Thyroid gland (tissue), 4 donors: ENCODE measurements around the gene OPN1SW. TPM values are rescaled to one million over a fixed set of nuclear protein-coding genes. Genes with fewer than 3 reads are reported as not detected.

Source experiments
- DNase-seq, 2 donors: peaks; one replicate each; pipeline ENCODE4 v3.0.0-alpha.2; 2019
- H3K27ac ChIP-seq, 3 donors: fragments of 200-600 bp; sonication (generic); 1 replicate in 2 of 3; 2 replicates in 1 of 3; pipeline ENCODE4 v1.5.1; 2016 to 2019; ENCODE audit warnings: mild to moderate bottlenecking in 1 of 3, moderate library complexity in 1 of 3
- H3K27me3 ChIP-seq: fragments of 200-600 bp; sonication (generic); one replicate; pipeline ENCODE4 v1.5.1; 2019
- H3K36me3 ChIP-seq, 2 donors: fragments of 200-600 bp; sonication (generic); one replicate each; pipeline ENCODE4 v1.5.1; 2016 to 2019
- H3K4me1 ChIP-seq, 2 donors: fragments of 200-600 bp; sonication (generic); one replicate each; pipeline ENCODE4 v1.5.1; 2017 to 2019
- H3K4me3 ChIP-seq, 3 donors: fragments of 200-600 bp; sonication (generic); replicated peaks in 1 of 3; 1 replicate in 2 of 3; 2 replicates in 1 of 3; pipeline ENCODE4 v1.5.1; 2016; ENCODE audit warnings: mild to moderate bottlenecking in 1 of 3
- H3K9me3 ChIP-seq: fragments of 200-600 bp; sonication (generic); one replicate; pipeline ENCODE4 v1.5.1; 2017
- CTCF ChIP-seq, 6 experiments: fragments of 200-600 bp in 3 of 6; fragments of 450-650 bp in 3 of 6; sonication (generic) in 3 of 6; IDR thresholded peaks; one replicate each; pipeline ENCODE4 v1.5.1; 2016 to 2019; ENCODE audit warnings: antibody characterized with exemption in 6 of 6, mild to moderate bottlenecking in 2 of 6, inconsistent platforms in 1 of 6, moderate library complexity in 1 of 6
- POLR2A ChIP-seq, 2 donors: fragments of 450-650 bp; IDR thresholded peaks; one replicate each; pipeline ENCODE4 v1.6.1; 2017; ENCODE audit warnings: antibody characterized with exemption in 2 of 2, mild to moderate bottlenecking in 2 of 2, moderate library complexity in 1 of 2
- WGBS, 2 donors: methylation state at CpG; one replicate each; pipeline ENCODE4 v1.1.5; 2017; 5-methylcytosine and 5-hydroxymethylcytosine counted together
- intact Hi-C: fragments of 100-400 bp; cut with DNase I; formaldehyde crosslinking; loops from one replicate; pipeline ENCODE4 v1.15.1; 2023
- total RNA-seq, 4 donors: library from RNA; depleted of rRNA; stranded (reverse); fragments of >200 nt; gene quantifications; one replicate each; pipeline ENCODE4 v1.2.3, GENCODE V29; 2016

OPN1SW gene
- total RNA-seq, 4 donors from 2014 or later, result not detected

- Histone ChIP-seq H3K27me3 (no peaks in the 10 kb centered on the region), H3K27ac (peak overlapping the region in 1 of 3 donors; percentile 37), H3K4me3 (peak overlapping the region in 2 of 3 donors; percentile 59 to 88), H3K36me3 (no peaks in the 10 kb centered on the region), H3K4me1 (peaks cover 8 to 9% of the 10 kb centered on the region in 2 donors), H3K9me3 (no peaks in the 10 kb centered on the region)
- WGBS, 2 donors, result 23 to 33% methylated on average over 16 to 20 of the region's 45 CpGs
- peak in 1 of 6 experiments; percentile 1 for TF ChIP-seq CTCF (IDR thresholded peaks at IDR 0.05)
- no peak for TF ChIP-seq POLR2A (IDR thresholded peaks at IDR 0.05)
- intact Hi-C loops, result no loop called here
- DNase-seq, result no peak
Observed at GRCh38 chr7:128790315-128791041, 14.9 kb upstream of the OPN1SW start.

- DNase-seq, result no peak
- no peaks in the 10 kb centered on the region for H3K27me3 ChIP-seq
- no peak overlapping the region for H3K4me3 ChIP-seq
- TF ChIP-seq POLR2A (IDR thresholded peaks at IDR 0.05), result no peak
- TF ChIP-seq CTCF (IDR thresholded peaks at IDR 0.05), result no peak
- H3K9me3 ChIP-seq, result no peaks in the 10 kb centered on the region
- WGBS, 2 donors, result 81 to 85% methylated on average over 6 to 9 of the region's 9 CpGs
- peaks cover 8 to 9% of the 10 kb centered on the region in 2 donors for H3K4me1 ChIP-seq
- H3K36me3 ChIP-seq, result no peaks in the 10 kb centered on the region
- no peak overlapping the region for H3K27ac ChIP-seq
- intact Hi-C loops, result no loop called here
Observed at GRCh38 chr7:128788446-128789412, 13.1 kb upstream of the OPN1SW start.

GRCh38 chr7:128785738-128786137, 10.1 kb upstream of the OPN1SW start:
- no peak for DNase-seq
- TF ChIP-seq POLR2A (IDR thresholded peaks at IDR 0.05) (no peak), CTCF (IDR thresholded peaks at IDR 0.05) (no peak)
- WGBS, 2 donors, result 79 to 86% methylated on average over 3 of the region's 3 CpGs
- no peaks in the 10 kb centered on the region for H3K4me1 ChIP-seq
- H3K27me3 ChIP-seq, result no peaks in the 10 kb centered on the region
- no peak overlapping the region for H3K4me3 ChIP-seq
- intact Hi-C loops, result no loop called here
- H3K9me3 ChIP-seq, result no peaks in the 10 kb centered on the region
- H3K27ac ChIP-seq, result no peak overlapping the region
- H3K36me3 ChIP-seq, result no peaks in the 10 kb centered on the region

- Histone ChIP-seq H3K4me1 (no peaks in the 10 kb centered on the region), H3K9me3 (no peaks in the 10 kb centered on the region), H3K4me3 (no peak overlapping the region), H3K36me3 (no peaks in the 10 kb centered on the region), H3K27me3 (no peaks in the 10 kb centered on the region), H3K27ac (no peak overlapping the region)
- 34 to 38% methylated on average over 12 to 15 of the region's 15 CpGs for WGBS, 2 donors
- DNase-seq, result peak; percentile 51 to 55
- TF ChIP-seq CTCF (IDR thresholded peaks at IDR 0.05), result no peak
- no peak for TF ChIP-seq POLR2A (IDR thresholded peaks at IDR 0.05)
- intact Hi-C loops, result no loop called here
Observed at GRCh38 chr7:128783143-128783861, 7.7 kb upstream of the OPN1SW start.
